Retina (tissue), 1 donor: ENCODE results near the gene HSPG2.
A peak's percentile ranks its signal among the peaks of the same experiment; 100 is the strongest.
"Not testable (repeated sequence)": the region's sequence is repeated elsewhere in the genome, so short reads cannot be mapped to it uniquely, and the experiment has no call there.

Experiments used
- DNase-seq: peaks from one replicate; pipeline ENCODE4 v3.0.0-alpha.2; 2016

HSPG2 gene

DNA sequence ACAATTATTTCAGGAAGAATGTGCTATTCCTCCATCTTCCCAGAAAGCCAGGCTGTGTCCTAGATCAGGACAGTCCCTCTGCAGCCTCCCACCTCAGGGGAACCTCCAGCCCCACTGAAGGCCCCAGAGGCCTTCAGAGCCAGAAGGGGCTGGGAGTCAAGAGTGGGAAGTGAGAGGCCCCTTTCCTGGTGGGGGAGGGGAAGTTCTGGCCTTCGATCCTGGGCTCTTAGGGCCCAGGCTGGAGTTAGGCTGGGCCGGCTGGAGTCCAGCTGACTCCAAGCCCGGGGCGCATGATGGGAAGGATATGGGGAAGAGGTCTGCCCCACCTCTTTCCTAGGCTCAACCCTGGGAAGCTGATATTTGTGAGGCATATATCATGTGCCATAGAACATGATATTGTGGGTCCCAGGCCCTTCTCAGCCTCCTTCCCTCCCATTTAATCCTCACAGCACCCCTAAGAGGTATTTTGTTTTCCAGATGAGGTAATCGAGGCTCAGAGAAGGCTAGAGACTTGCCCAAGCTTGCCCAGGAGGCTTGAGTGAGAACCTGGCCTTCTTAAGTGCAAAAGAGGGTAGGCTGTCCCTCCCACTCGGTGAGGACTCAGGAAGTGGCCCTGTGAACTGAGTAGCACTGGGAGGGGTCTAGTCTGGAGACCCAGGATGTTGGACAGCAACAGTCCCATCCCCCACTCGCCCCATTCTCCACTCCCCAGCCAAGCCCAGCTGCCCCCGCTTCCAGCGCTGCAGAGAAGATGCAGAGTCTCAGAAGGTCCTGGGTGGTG lies 18.6 kb upstream of the HSPG2 start:
- DNase-seq = no peak

DNA sequence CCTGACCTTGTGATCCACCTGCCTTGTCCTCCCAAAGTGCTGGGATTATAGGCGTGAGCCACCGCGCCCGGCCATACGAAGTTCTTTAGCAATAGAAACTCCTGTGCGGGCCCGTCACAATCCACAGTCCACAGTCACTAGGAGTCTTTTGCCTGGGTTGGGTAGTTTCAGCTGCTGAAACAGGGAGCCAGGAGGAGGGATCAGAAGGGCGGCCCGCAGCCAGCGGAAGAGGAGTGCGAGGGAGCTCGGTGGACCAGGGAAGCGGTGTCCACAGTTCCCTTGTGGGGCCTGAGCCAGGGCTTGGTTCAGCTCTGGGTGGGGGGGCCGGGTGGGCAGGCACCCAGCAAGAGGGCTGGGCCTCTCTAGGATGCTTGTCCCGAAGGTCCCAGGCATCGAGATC lies 17.9 kb upstream of the HSPG2 start:
- DNase-seq = no peak

DNA sequence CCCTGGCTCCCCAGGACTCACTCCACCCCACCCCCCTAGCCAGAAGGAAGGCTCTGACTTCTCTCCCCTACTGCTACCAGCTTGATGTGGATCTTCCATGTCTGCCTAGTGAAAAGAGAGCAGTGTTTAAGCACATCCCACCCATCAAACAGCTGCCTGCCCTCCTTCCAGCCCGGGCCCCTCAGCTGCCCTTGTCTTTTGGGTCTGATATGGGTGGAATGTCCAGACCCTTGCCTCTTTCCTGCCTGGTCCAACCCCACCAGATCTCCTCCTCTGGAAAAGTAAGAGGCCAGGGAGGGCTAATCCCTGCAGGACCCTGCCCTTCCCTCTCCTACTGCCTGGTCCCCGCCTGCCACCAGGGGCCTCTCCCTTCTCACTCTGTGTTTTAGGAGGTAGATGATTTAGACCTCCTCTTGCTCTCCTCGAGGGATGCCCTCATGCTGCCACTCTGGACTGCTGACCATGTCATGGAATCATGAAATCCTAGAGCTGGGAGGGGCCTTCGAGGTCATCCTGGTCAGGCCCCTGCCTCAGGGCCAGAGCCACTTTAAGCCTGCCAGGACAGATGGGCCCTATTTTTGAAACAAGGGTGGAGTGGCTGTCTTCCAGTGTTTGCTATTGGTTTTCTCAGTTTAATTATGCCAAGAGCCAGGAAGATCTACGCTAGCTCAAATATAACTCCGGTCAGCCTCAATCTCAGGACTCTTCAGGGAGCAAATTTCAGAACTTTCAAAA lies 15.8 kb upstream of the HSPG2 start:
- no peak for DNase-seq

DNA sequence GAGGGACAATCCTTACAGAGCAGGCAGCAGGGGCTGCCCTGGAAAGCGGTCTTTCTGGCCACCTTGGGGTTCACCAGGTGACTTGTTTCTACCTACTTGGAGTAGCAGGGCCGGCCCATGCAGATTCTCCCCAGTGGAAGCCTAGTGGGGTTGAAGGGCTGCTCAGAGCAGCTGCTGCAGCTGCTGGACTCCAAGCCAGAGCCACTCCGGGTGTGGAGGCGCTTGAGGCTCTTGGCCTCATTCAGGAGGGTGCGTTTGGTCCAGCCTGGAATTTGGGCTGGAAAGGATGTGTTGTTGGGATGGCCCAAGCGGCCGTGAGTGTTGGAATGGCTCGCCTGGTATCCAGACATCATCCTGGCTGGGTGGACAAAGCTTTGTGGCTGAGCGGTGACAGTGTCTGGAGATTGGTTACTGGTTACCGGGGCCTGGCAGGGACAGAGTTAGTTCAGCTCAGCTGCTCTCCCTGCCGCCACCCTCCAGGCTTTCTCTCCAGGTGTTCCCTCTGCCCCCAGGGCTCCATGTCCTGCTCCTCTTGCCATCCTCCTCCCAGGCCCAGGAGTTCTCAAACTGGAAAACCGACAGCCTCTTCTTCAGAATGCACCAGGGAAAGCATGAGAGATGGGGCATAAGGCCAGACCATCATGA lies 14.2 kb upstream of the HSPG2 start:
- DNase-seq = no peak

DNA sequence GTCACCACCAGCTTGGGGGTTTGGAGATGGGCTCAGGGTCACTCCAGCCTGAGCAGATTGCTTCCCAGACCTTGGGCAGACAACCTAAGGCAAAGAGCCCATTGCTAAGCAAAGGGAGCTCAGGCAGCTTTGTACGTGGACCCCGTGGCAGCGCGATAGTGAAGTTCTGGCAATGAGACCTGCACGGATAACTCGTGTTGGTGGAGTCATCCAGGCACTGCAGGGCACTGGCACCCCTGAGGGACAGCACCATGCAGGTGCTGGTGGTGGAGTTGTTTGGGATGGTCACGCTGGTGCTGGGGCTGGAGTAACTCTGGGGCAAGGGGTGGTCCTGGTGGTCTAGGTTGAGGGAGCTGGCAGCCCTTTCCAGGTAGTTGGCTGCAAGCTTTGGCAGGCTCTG lies 13.6 kb upstream of the HSPG2 start:
- no peak for DNase-seq

DNA sequence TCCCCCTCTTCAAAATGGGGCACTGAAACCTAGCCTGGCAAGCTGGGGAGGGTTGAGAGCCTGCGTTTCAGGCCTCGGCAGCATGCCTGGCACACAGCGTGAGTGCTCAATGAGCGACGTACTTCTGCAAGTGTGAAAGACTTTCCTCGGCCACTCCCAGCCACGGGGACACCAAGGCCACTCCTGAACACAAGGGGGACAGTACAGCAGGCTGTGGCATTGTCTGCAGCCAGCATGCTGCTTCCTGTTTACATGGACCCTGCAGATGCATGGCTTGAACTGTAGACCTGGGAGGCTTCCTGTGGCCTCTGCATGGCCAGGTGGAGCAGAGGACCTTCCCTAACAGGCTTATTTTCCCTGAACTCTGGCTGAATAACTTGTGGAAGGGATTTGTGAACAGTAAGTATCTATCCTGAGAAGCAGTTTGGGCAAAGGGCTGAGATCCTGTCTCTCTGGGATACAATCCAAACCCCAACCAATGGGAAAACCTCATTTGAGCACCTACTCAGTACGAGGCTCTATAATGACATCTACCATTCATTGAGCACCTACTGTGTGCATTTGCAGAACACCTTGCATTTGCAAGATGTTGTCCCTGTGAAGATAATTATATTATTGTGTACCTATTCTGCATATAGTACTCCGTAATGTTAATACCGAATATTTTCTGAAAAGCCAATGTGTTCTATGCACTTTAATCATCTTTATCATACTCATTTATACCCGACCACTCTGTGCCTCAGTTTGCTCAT lies 9.9 kb upstream of the HSPG2 start:
- DNase-seq = no peak

DNA sequence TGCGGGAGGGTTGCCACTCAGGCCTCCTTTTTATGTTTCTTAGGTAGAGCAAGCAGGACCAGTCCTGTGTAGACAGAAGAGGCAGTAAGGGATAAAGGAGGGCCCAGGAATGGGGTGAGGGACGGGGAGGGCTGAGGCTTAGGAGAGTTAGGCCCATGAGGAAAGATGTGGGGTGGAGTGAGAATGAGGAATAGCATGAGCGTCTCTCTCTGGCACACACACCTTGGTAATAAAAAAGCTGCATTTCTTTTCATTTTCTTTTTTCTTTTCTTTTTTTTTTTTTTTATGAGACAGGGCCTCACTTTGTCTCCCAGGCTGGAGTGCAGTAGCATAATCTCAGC lies 7.6 kb upstream of the HSPG2 start:
- DNase-seq = no peak

DNA sequence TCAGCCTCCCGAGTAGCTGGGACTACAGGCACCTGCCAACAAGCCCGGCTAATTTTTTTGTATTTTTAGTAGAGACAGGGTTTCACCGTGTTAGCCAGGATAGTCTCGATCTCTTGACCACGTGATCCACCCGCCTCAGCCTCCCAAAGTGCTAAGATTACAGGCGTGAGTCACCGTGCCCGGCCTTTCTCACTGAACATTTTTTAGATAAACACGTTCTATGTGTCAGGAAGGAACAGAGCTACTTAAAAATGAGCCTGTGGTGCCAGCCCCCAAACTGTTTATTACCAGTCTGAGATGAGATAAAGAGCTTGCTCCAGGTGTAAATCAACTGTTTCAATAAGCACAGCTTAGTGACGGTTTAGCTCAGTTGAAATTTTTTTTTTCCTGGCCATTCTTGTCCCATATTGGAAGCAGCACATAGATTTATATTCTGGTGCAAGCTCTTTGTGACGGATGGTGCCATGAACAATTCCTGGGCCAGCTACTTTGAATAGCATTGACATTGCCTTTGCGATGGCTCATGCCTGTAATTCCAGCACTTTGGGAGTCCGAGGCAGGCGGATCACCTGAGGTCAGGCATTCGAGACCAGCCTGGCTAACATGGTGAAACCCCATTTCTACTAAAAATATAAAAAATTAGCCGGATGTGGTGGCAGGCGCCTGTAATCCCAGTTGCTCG lies 6.0 kb upstream of the HSPG2 start:
- DNase-seq = not testable (repeated sequence)

DNA sequence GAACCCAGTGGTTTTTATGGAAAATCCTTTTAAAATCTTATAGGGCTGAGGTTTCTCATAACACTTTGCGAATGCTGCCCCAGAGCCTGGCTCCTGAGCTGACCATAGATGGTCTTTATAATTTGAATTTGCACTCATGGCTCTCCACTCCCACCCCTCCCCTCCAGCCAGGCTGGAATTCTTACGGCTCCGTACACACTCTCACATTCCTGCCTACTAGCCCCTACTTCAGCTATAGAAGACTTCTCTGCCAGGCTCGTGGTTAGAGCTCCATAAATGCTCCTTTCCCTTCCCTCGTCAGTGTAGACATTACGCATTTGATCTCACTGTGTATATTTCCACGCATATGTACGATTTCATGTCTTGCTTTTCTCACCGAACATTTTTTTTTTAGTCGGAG lies 5.4 kb upstream of the HSPG2 start:
- no peak for DNase-seq

DNA sequence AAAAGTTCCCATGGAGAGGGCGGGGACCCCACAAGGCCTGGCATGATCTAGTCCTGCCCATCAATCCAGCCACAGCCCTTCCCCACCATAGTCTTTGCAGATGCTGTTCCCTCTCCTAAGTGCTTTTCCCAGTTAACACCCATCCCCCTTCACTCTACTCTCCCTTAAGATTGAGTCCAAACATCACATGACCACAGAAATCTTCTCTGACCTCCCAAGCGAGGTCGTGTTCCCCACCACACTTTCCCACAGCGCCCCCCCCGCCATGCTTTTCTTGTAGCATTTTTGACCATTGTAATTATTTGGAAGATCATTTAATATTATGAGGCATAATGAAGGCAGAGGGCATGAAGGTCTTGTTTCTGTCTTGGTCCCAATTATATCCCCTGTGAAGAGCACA lies 4.3 kb upstream of the HSPG2 start:
- DNase-seq = no peak

DNA sequence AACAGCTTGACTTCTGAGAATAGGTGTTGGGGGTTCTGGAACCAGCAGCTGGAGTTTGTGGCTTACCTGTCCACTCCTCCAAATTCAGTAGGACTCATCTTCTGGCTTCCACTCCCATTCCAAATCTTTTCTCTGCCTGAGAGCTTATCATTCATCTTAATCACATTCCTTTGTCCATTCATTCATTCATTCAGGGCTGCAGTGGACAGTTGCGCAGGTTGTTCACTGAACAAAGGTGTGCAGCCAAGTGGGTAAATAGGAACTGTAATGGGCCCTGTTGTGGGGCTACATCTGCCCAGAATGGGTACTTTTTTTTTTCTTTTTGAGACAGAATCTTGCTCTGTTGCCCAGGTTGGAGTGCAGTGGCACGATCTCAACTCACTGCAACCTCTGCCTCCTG lies 3.4 kb upstream of the HSPG2 start:
- DNase-seq = no peak

DNA sequence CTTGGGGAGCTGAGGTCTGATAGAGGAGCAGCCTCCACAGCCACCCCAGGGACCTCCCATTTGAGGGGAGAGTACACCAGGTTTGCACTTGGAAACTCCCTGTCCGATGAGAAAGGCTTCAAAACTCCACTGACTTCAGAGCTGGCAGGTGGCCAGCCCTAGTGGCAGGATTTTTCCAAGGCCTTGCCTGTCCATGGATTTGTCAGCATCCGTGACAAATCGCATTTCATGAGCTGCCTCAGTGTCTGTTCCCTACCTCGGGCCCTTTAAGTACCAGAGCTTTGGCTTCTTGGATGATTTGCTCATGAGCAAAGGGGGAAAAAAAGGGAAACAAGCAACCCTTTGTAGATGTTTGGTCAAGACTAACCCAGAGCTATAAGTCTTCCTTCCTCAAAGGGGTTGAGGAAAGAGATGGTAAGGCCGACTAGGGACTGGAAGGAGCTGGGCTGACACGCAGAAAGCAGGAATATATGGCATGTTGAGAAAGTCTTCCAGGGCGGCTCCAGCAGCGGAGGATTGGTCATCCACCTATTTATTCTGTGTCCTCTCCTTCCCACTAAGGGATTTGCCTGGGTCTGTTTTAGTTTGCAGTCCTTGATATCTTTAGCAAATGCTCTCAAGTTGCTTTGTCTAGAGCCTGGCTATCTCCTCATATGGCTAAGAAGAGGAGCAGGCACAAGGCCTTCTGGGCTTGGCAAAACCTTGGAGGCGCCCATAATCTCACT lies 2.7 kb upstream of the HSPG2 start:
- no peak for DNase-seq

DNA sequence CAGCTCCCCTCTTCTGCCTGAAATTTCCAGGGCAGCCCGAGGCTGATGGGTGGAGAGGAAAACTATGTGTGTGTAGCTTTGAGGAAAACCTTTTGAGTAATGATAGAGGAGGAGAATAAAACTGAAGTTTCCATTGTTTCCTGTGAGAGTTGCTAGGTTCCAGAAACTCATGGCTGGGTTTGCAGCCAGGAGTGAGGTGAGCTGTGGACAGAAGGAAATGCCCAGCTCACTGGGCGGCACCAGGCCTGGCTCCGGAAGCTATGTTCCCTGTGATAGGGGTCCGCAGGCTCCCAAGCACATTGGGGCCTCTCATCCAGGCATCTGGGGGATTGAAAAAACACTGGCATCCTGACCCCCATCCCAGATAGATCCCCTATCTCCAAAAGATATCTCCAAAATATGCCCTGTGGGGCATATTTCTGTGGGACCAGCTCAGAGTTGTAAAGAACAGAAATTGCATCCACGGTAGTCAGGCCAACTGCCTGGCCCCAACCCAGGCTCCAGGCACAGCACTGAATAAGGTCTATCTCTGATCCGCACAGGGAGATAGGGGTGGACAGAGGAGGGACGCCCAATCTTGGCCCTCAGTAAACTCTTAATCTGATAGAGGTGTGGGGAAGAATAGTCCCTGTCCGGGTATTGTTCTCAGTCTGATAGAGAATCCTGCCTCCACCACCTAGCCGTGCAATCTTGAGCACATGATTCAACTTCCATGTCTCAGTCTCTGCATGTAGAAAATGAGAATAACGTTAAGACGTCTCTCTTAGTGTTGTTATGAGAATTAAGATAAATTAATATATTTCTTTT lies 1.8 kb upstream of the HSPG2 start:
- DNase-seq = no peak

DNA sequence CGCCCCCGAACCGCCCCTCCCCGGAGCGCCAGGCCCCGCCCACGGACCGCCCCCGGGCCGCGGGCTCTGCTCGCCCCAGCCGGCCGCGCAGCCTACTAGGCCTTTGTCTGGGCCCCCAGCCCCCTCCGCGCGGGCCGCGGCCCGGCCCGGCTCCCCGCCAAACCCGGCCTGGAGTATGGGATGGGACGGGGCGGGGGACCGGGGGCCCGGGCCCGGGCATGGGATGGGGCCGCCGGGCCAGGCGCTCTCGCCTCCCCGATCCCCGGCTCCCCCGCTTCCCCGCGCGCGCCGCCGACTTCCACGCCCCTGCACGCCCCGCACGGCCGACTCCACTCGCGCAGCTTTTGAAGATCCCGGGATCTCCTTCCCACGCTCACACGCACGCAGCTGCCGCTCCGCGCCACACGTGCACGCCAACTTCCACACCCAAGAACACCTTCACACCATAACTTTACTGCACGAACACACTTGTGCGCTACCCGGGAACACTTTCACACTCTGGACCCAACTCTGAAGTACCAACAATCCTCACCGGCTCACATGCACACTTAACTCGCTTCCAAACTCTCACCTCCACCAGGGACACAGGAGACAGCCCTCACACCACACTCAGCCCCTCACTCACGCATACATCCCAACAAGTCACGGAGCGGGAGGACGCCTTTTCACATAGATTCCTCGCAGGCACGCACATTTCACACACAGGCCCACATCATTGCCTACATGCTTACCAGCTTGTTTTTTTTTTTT lies 437 bp upstream of the HSPG2 start:
- peak; percentile 75 for DNase-seq

DNA sequence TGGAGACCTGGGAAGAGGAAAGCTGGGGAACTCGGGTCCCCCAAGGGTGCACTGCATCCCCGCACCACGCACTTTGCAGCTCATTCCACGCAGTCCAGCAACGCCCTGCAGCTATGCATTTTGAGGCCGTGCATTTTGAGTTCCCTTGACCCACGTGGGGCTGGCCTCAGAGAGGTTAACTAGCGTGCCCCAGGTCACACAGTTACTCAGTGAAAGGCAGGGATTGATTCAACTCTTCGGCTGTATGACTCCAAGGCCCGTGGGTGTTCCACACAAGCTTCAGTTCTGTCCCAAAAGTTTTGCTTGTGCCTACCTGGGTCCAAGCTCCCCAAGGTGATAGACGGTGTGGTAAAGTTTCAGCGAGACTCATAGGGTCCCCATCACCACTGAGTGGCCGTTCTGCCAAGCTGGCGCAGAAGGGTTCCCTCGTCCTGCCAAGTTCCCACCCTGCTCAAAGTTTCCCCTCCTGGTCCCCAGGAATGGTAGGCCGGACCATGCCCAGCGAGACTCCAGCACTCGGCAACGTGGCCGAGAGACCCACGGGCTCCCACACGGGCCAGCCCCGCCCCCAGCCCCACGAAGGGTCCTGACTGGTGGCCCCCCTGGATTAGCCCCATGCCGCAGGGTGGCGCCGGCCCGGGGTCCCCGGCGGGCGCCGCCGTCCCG lies 611 bp downstream of the HSPG2 start:
- peak; percentile 38 for DNase-seq

DNA sequence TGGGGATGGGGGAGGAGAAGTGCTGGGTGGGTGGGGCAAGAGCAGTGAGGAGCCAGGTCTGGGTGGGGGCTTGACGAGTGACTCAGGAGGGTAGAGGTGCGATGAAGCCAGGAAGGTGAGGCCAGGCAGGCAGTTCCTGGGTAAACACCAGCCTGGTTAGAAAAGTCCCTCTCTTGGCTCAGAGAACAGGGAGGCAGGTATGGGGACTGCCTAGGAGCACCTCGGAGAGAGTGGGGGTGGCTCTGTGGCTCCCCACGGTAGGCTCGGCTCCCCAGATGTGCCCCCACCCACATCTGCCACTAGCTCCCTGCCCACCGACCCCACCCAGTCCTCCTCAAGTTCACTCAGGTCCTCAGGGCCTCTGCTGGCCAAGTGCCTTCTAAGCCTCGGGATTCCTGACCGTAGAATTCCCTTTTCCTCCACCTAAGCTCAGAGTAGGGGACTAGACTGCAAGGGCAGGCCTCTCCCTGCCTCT lies 1.2 kb downstream of the HSPG2 start:
- DNase-seq = no peak

DNA sequence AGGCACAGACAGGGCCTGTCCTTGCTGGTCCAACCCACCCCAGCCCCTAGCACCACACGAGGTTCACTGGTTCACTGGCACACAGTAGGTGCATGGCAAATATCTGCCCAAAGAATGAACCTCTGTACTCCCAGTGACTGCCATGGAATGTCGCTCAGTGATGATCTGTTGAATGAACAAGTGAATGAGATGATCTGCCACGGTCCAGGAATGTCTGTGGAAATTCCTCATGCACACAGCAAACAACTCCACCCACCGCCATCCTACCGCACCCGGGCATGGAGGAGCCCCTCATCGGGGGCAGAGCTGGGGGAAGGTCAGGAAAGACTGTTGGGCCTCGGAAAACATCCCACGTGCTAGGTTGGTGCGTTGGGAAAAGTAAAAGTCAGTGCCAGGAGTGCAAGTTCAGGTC lies 1.7 kb downstream of the HSPG2 start:
- DNase-seq = no peak

DNA sequence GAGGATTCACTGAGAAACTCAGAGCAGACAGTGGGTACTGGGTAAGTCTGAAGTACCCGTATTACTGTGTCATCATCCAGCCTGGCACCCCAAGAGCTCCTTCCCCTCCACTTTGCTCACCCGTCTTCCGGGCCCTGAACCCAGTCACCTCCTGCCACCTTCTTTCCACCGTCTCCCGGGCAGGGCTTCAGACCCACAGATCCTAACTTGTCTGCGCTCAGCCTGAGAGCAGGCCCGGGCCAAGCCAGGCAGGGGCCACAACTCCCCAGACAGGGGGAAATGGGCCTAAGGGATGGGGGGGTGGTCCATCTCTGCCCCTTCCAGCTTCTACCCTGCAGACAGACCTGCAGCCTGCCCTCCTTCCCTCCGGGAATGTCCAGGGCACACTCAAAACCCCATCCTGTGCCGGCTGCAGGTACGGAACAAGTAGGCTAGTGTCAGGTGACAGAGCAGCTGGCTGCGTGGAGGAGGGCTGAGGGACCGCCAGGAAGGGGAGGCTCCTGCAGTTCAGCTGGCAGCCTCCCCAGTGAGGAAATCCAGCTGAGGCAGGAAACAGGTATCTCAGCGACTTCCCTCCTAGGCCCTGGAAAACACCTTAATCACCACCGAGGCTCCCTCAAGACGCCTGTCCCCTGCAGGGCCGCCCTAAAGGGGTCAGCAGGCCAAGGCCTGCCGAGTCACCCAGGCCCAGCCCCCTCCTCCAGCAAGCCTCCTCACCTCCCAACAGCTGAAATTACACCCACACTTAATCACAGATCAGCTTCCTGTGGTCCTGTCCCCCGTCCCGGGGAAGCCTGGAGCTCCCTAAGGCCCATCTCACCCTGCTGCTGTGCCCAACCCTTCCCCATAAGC lies 3.5 kb downstream of the HSPG2 start:
- no peak for DNase-seq

DNA sequence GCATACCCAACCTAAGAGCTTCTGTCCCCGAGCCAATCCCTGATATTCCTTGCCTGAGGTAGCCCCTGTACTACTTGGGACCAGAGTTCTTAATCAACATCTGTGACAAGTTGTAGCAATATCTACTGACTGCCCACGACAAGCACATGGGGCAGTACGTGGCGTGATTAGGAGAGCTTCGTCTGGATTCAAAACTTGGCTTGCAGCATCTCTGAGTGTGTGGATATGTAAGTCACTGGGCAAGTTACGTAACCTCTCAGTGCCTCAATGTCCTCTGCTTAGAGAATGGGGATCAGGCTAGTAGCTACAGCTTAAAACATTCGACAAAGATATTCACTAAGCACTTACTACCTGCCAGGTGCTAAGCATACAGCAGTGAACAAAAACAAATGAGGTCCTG lies 5.0 kb downstream of the HSPG2 start:
- DNase-seq = no peak
